GM23338 (cell line): ENCODE measurements around the gene RHOG. TPM values are rescaled to one million over a fixed set of nuclear protein-coding genes. Genes with fewer than 3 reads are reported as not detected.

ENCODE experiments used
- ATAC-seq: fragments of 200-7000 bp; cut with Tn5 transposase; 3 replicates; pipeline ENCODE4 v1.9.1; 2020
- DNase-seq: peaks from one replicate; pipeline ENCODE4 v3.0.0-alpha.2; 2015; ENCODE audit warnings: low spot score
- H2AFZ ChIP-seq: fragments of 200-600 bp; sonication (generic); 2 replicates; pipeline ENCODE4 v1.8.0; 2016; ENCODE audit warnings: antibody characterized with exemption, mild to moderate bottlenecking, moderate library complexity
- H3F3A ChIP-seq: fragments of 200-600 bp; sonication (generic); replicated peaks from 2 replicates; pipeline ENCODE4 v1.8.0; 2017; ENCODE audit warnings: antibody characterized with exemption, mixed run types, low read depth
- H3K27ac ChIP-seq: fragments of 200-600 bp; sonication (generic); 2 replicates; pipeline ENCODE4 v1.6.1; 2016; ENCODE audit warnings: low read depth
- H3K27me3 ChIP-seq: fragments of 200-600 bp; sonication (generic); 2 replicates; pipeline ENCODE4 v1.8.0; 2016; ENCODE audit warnings: mild to moderate bottlenecking, mixed run types, moderate library complexity; ENCODE audit not compliant: insufficient read depth
- H3K36me3 ChIP-seq: fragments of 200-600 bp; sonication (generic); 2 replicates; pipeline ENCODE4 v1.8.0; 2016; ENCODE audit warnings: mild to moderate bottlenecking; ENCODE audit not compliant: insufficient read depth
- H3K4me1 ChIP-seq: fragments of 200-600 bp; sonication (generic); 2 replicates; pipeline ENCODE4 v1.8.0; 2016; ENCODE audit warnings: mild to moderate bottlenecking, moderate library complexity; ENCODE audit not compliant: insufficient read depth
- H3K4me2 ChIP-seq: fragments of 200-600 bp; sonication (generic); 2 replicates; pipeline ENCODE4 v1.7.1; 2017; ENCODE audit warnings: mixed run types
- H3K4me3 ChIP-seq: fragments of 200-600 bp; sonication (generic); 2 replicates; pipeline ENCODE4 v1.6.1; 2016; ENCODE audit warnings: mixed run types
- H3K79me2 ChIP-seq: fragments of 200-600 bp; sonication (generic); replicated peaks from 2 replicates; pipeline ENCODE4 v1.8.0; 2017; ENCODE audit warnings: mild to moderate bottlenecking; ENCODE audit not compliant: insufficient read depth
- H3K9me2 ChIP-seq: fragments of 200-600 bp; sonication (generic); 2 replicates; pipeline ENCODE4 v1.8.0; 2017; ENCODE audit not compliant: insufficient read depth
- H4K20me1 ChIP-seq: fragments of 200-600 bp; sonication (generic); replicated peaks from 2 replicates; pipeline ENCODE4 v1.8.0; 2017; ENCODE audit warnings: mild to moderate bottlenecking; ENCODE audit not compliant: insufficient read depth
- H3K27ac Mint-ChIP-seq: 2 replicates; pipeline ENCODE4 v1.8.0; 2020; ENCODE audit warnings: inconsistent platforms, mild to moderate bottlenecking, moderate library complexity, mixed read lengths
- H3K27me3 Mint-ChIP-seq: 3 replicates; pipeline ENCODE4 v1.8.0; 2022; ENCODE audit warnings: low read depth, mild to moderate bottlenecking, moderate library complexity, mixed read lengths, inconsistent platforms; ENCODE audit not compliant: insufficient read depth, poor library complexity
- H3K36me3 Mint-ChIP-seq: 3 replicates; pipeline ENCODE4 v1.8.0; 2021; ENCODE audit warnings: low read depth, mild to moderate bottlenecking, inconsistent platforms, moderate library complexity, mixed read lengths
- H3K4me1 Mint-ChIP-seq: 3 replicates; pipeline ENCODE4 v1.8.0; 2020; ENCODE audit warnings: mild to moderate bottlenecking, inconsistent platforms, mixed read lengths
- H3K4me3 Mint-ChIP-seq: 3 replicates; pipeline ENCODE4 v1.8.0; 2021; ENCODE audit warnings: moderate library complexity, mild to moderate bottlenecking, inconsistent platforms, mixed read lengths
- H3K9me3 Mint-ChIP-seq: 3 replicates; pipeline ENCODE4 v1.8.0; 2020; ENCODE audit warnings: moderate library complexity, mild to moderate bottlenecking, inconsistent platforms, mixed read lengths
- CREB1 ChIP-seq: fragments of 250-450 bp; sonication (Bioruptor Pico); IDR thresholded peaks from 2 replicates; pipeline ENCODE4 v1.5.0; 2020; ENCODE audit warnings: low read depth, mild to moderate bottlenecking, moderate library complexity
- EZH2 ChIP-seq: fragments of 200-600 bp; sonication (generic); IDR thresholded peaks from one replicate; pipeline ENCODE4 v1.8.0; 2017; ENCODE audit warnings: antibody characterized with exemption, mild to moderate bottlenecking, low read depth; ENCODE audit not compliant: unreplicated experiment
- EZH2phosphoT487 ChIP-seq: fragments of 200-600 bp; sonication (generic); IDR thresholded peaks from one replicate; pipeline ENCODE4 v1.8.1; 2018; ENCODE audit warnings: antibody characterized with exemption; ENCODE audit not compliant: unreplicated experiment
- JUNB ChIP-seq: IDR thresholded peaks from one replicate; pipeline ENCODE4 v1.6.1; 2016; ENCODE audit warnings: antibody characterized with exemption; ENCODE audit not compliant: unreplicated experiment
- NANOG ChIP-seq: IDR thresholded peaks from 2 replicates; pipeline ENCODE4 v1.6.1; 2016; ENCODE audit warnings: antibody characterized with exemption, borderline replicate concordance
- POLR2AphosphoS5 ChIP-seq: IDR thresholded peaks from 2 replicates; pipeline ENCODE4 v1.6.1; 2016; ENCODE audit warnings: antibody characterized with exemption, low read depth
- STAT1 ChIP-seq: IDR thresholded peaks from one replicate; pipeline ENCODE4 v1.6.1; 2016; ENCODE audit warnings: antibody characterized with exemption; ENCODE audit not compliant: unreplicated experiment
- ZNF114 ChIP-seq: fragments of 250-450 bp; sonication (Bioruptor Pico); IDR thresholded peaks from 2 replicates; pipeline ENCODE4 v1.5.0; 2020; ENCODE audit warnings: mild to moderate bottlenecking, moderate library complexity
- ZNF462 ChIP-seq: fragments of 250-450 bp; sonication (Bioruptor Pico); IDR thresholded peaks from 2 replicates; pipeline ENCODE4 v1.5.0; 2020; ENCODE audit warnings: mild to moderate bottlenecking, moderate library complexity
- polyA plus RNA-seq: library from polyadenylated mRNA; unstranded; fragments of >200 nt; fragmentation: Nextera tagmentation; extraction: Ambion mirVana; gene quantifications from 2 replicates; pipeline ENCODE4 v1.2.1, GENCODE V29; 2016
- total RNA-seq: library from RNA; depleted of rRNA; stranded (reverse); fragments of >200 nt; shearing (Covaris generic); gene quantifications from 2 replicates; pipeline ENCODE4 v1.2.3, GENCODE V29; 2014
- TF ChIP-seq, protein P1 (sequence below): IDR thresholded peaks from one replicate; pipeline ENCODE4 v1.6.1; 2018; ENCODE audit warnings: antibody characterized with exemption; ENCODE audit not compliant: unreplicated experiment

The RHOG gene
- total and polyA plus RNA-seq, 2 experiments from 2014 or later: 26.3 to 38.6 TPM

DNA sequence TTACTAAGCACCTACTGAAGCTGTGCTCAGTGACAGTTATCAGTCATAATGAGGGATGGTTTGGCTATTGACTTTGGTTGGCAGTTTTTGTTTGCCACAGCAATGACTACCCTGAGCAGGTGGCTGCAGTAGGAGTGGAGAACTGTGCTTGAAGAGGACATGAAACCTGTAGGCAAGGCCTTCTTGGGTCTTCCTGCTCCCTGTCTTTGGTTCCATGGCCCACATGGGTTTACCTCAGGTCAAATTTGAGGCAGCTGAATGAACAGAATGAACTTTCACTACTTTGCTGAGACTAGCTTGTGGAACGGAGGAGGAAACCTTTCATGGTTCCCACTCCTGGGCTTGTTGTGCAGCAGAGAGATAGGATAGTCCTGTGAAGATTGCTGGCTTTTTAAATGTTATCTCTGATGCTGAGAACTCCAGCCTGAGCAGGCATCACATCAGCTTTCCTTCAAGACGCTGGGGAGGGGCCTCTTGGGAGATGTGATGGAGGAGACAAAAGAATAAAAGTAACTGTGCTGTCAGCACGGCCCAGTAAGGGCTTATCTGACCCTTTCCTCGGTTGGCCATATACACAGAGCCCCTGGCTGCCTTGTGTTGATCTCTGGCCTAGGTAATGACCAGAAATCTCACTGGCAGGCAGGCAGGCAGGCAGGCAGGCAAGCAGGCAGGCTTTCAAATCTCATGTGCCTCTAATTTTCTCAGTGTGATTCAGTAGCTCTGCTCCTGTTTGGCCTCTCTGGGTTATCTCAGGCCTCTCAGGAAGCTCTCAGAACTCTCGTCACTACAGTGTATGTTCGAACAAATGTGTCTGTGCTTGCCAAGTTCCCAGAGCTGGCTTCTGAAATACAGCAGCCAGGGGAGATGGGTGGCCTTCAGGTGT is 26.7 kb upstream of the RHOG start:
- Histone ChIP-seq H3K9me2 (no peaks in the 10 kb centered on the region), H3F3A (no peaks in the 10 kb centered on the region), H3K27ac (no peak overlapping the region), H3K4me1 (peaks cover 10% of the 10 kb centered on the region; the same call in 1 of the 2 replicates), H4K20me1 (no peaks in the 10 kb centered on the region; the same call in 1 of the 2 replicates), H3K79me2 (no peaks in the 10 kb centered on the region), H3K4me3 (no peak overlapping the region), H2AFZ (no peak overlapping the region), H3K27me3 (no peaks in the 10 kb centered on the region), H3K4me2 (no peak overlapping the region), H3K36me3 (no peaks in the 10 kb centered on the region)
- Mint-ChIP-seq H3K27ac (no peak overlapping the region), H3K27me3 (peaks cover 2% of the 10 kb centered on the region), H3K36me3 (no peaks in the 10 kb centered on the region), H3K4me1 (peaks cover 9% of the 10 kb centered on the region), H3K4me3 (no peak overlapping the region), H3K9me3 (no peaks in the 10 kb centered on the region)
- DNase-seq: no peak
- TF ChIP-seq EZH2 (no peak), NANOG (no peak)
- no peak for ATAC-seq

- Histone ChIP-seq H3K4me1 (peaks cover 17% of the 10 kb centered on the region), H3K27me3 (no peaks in the 10 kb centered on the region), H3K4me3 (no peak overlapping the region), H3K36me3 (no peaks in the 10 kb centered on the region), H3K27ac (no peak overlapping the region), H3F3A (no peaks in the 10 kb centered on the region), H3K79me2 (no peaks in the 10 kb centered on the region), H2AFZ (no peak overlapping the region), H4K20me1 (peaks cover 4% of the 10 kb centered on the region), H3K4me2 (no peak overlapping the region), H3K9me2 (no peaks in the 10 kb centered on the region)
- Mint-ChIP-seq H3K27ac (no peak overlapping the region), H3K4me1 (peaks cover 15% of the 10 kb centered on the region), H3K4me3 (no peak overlapping the region), H3K27me3 (peaks cover under 1% of the 10 kb centered on the region), H3K9me3 (no peaks in the 10 kb centered on the region), H3K36me3 (no peaks in the 10 kb centered on the region)
- no peak for ATAC-seq
- TF ChIP-seq EZH2phosphoT487 (no peak), EZH2 (no peak), ZNF114 (CRISPR knock-in tag) (no peak), ZNF462 (CRISPR knock-in tag) (no peak), JUNB (no peak), STAT1 (no peak), NANOG (no peak), POLR2AphosphoS5 (no peak), CREB1 (CRISPR knock-in tag) (no peak)
- TF ChIP-seq, protein P1, sequence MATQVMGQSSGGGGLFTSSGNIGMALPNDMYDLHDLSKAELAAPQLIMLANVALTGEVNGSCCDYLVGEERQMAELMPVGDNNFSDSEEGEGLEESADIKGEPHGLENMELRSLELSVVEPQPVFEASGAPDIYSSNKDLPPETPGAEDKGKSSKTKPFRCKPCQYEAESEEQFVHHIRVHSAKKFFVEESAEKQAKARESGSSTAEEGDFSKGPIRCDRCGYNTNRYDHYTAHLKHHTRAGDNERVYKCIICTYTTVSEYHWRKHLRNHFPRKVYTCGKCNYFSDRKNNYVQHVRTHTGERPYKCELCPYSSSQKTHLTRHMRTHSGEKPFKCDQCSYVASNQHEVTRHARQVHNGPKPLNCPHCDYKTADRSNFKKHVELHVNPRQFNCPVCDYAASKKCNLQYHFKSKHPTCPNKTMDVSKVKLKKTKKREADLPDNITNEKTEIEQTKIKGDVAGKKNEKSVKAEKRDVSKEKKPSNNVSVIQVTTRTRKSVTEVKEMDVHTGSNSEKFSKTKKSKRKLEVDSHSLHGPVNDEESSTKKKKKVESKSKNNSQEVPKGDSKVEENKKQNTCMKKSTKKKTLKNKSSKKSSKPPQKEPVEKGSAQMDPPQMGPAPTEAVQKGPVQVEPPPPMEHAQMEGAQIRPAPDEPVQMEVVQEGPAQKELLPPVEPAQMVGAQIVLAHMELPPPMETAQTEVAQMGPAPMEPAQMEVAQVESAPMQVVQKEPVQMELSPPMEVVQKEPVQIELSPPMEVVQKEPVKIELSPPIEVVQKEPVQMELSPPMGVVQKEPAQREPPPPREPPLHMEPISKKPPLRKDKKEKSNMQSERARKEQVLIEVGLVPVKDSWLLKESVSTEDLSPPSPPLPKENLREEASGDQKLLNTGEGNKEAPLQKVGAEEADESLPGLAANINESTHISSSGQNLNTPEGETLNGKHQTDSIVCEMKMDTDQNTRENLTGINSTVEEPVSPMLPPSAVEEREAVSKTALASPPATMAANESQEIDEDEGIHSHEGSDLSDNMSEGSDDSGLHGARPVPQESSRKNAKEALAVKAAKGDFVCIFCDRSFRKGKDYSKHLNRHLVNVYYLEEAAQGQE: no peak
- DNase-seq: no peak
Measured at GRCh38 chr11:3866836-3867208, 26.1 kb upstream of the RHOG start.
